ENCODE data around the gene PADI3. TPM values are rescaled to one million over a fixed set of nuclear protein-coding genes. Genes with fewer than 3 reads are reported as not detected.

PADI3 gene
- total RNA-seq, 1 donor from 2014 or later, result not detected

DNA sequence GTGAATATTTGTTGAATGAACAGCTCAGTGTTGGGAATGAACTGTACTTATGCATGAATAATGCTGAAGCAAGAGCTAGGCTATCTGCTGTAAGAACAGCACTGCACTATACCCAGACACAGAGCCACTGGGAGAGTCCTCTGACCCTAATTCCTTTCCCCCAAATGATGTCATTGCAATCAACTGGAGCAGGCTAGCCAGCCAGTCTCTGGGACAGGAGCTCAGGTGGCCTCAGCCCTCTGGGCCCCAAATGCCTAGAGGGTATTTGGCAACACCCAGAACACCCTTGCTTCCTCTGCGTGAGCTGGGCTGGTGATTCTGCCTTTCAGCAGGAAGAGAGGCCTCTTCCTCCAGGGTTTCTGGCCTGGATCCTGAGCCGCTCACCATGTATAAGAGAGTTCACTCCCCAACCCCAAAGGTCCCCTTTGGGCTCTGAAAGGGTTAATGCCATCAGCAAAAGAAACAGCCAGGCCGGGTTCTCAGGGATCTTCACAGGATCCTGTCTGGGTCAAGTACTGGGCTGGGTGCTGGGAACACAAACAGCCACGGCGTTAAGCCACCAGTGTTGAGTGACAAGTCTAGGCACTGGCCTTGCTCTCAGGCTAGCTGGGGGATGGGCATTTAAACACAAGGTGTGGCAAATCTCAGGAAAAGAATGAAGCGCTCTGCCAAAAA lies 55.4 kb downstream of the PADI3 start:
- no peak overlapping the region for H3K4me3 Mint-ChIP-seq (ENCODE audit: unreplicated experiment)
- no peak for DNase-seq (ENCODE audit: low spot score)

DNA sequence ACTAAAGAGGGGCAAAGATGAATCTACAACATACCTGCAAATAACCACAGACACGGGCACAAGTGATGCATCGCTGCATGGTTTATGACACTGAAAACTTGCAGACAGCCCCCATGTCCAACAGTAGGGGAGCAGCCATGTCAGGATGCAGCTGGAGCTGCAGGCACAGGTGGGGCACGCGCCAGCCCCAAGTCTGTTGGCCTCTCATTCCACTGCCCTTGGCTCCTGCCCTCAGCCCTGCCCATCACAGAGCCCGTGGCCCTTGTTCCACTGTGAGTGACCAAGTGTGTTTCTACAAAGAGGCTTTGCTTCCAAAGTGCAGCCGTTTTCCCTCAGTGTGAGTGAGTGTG lies 55.9 kb downstream of the PADI3 start:
- Mint-ChIP-seq H3K9me3 (ENCODE audit: low read depth) (peaks cover 13% of the 10 kb centered on the region), H3K4me3 (ENCODE audit: unreplicated experiment) (no peak overlapping the region), H3K4me1 (ENCODE audit: low read depth) (peaks cover 16% of the 10 kb centered on the region), H3K36me3 (ENCODE audit: low read depth) (peaks cover 8% of the 10 kb centered on the region), H3K27ac (ENCODE audit: unreplicated experiment) (no peak overlapping the region), H3K27me3 (ENCODE audit: low read depth) (no peaks in the 10 kb centered on the region)
- TF ChIP-seq, protein P1, sequence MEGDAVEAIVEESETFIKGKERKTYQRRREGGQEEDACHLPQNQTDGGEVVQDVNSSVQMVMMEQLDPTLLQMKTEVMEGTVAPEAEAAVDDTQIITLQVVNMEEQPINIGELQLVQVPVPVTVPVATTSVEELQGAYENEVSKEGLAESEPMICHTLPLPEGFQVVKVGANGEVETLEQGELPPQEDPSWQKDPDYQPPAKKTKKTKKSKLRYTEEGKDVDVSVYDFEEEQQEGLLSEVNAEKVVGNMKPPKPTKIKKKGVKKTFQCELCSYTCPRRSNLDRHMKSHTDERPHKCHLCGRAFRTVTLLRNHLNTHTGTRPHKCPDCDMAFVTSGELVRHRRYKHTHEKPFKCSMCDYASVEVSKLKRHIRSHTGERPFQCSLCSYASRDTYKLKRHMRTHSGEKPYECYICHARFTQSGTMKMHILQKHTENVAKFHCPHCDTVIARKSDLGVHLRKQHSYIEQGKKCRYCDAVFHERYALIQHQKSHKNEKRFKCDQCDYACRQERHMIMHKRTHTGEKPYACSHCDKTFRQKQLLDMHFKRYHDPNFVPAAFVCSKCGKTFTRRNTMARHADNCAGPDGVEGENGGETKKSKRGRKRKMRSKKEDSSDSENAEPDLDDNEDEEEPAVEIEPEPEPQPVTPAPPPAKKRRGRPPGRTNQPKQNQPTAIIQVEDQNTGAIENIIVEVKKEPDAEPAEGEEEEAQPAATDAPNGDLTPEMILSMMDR (IDR thresholded peaks at IDR 0.05), result no peak
- DNase-seq (ENCODE audit: low spot score), result no peak

More for the DNA sequence above, 55.4 kb downstream of the PADI3 start:
- H3K36me3 Mint-ChIP-seq (ENCODE audit: low read depth), result peaks cover 10% of the 10 kb centered on the region
- no peak overlapping the region for H3K27ac Mint-ChIP-seq (ENCODE audit: unreplicated experiment)
- H3K4me1 Mint-ChIP-seq (ENCODE audit: low read depth), result peaks cover 13% of the 10 kb centered on the region
- H3K9me3 Mint-ChIP-seq (ENCODE audit: low read depth), result peaks cover 16% of the 10 kb centered on the region
- TF ChIP-seq, protein P1 (IDR thresholded peaks at IDR 0.05), result no peak
- peaks cover 2% of the 10 kb centered on the region for H3K27me3 Mint-ChIP-seq (ENCODE audit: low read depth)

DNA sequence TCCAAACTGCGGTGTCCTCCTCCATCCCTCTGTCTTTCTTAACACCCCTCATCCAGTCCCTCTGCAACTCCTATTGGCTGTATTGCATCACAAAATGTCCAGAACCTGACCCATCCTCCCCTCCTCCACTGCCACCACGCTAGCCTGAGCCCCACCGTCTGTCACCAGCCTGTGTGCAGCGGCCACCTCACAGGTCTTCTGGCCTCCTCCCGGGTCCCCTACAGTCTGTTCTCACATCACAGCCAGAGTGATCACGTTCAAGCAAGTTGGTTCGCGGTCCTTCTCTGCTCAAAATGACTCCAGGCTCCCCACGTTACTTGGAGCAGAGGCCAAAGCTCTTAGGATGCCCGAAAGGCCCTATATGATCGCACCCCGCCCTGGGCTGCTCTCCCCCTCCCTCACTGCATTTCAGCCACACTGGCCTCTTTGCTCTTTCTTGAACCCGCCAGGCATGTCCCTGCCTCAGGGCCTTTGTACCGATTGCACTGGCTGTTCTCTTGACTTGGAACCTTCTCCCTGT lies 56.7 kb downstream of the PADI3 start:
- H3K27me3 Mint-ChIP-seq (ENCODE audit: low read depth), result no peaks in the 10 kb centered on the region
- H3K4me3 Mint-ChIP-seq (ENCODE audit: unreplicated experiment), result no peak overlapping the region
- peaks cover 16% of the 10 kb centered on the region for H3K4me1 Mint-ChIP-seq (ENCODE audit: low read depth)
- no peak for DNase-seq (ENCODE audit: low spot score)
- peaks cover 13% of the 10 kb centered on the region for H3K9me3 Mint-ChIP-seq (ENCODE audit: low read depth)
- no peak overlapping the region for H3K27ac Mint-ChIP-seq (ENCODE audit: unreplicated experiment)
- TF ChIP-seq, protein P1 (IDR thresholded peaks at IDR 0.05), result no peak
- H3K36me3 Mint-ChIP-seq (ENCODE audit: low read depth), result peaks cover 8% of the 10 kb centered on the region

DNA sequence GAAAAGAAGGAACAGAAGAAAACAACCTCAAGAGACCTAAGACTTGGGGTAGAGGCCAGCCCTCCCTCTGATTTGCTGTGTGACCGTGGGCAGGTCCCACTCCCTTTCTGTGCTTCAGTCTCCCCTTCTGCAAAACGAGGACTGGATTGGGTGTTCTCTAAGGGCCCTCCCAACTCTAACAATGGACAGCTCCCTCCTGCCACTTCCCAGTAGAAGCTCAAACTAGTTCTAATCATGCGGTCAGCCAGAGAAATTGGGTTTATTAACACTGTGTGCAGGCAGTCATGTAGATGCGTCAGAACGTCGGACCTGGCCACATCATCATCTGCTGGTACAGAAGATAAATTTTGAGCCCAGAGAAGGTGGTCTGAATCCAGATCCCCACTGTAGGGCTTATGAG lies 57.5 kb downstream of the PADI3 start:
- no peaks in the 10 kb centered on the region for H3K27me3 Mint-ChIP-seq (ENCODE audit: low read depth)
- H3K4me3 Mint-ChIP-seq (ENCODE audit: unreplicated experiment), result no peak overlapping the region
- DNase-seq (ENCODE audit: low spot score), result no peak
- peaks cover 8% of the 10 kb centered on the region for H3K36me3 Mint-ChIP-seq (ENCODE audit: low read depth)
- peaks cover 16% of the 10 kb centered on the region for H3K4me1 Mint-ChIP-seq (ENCODE audit: low read depth)
- H3K27ac Mint-ChIP-seq (ENCODE audit: unreplicated experiment), result no peak overlapping the region
- TF ChIP-seq, protein P1 (IDR thresholded peaks at IDR 0.05), result no peak
- H3K9me3 Mint-ChIP-seq (ENCODE audit: low read depth), result peaks cover 13% of the 10 kb centered on the region

DNA sequence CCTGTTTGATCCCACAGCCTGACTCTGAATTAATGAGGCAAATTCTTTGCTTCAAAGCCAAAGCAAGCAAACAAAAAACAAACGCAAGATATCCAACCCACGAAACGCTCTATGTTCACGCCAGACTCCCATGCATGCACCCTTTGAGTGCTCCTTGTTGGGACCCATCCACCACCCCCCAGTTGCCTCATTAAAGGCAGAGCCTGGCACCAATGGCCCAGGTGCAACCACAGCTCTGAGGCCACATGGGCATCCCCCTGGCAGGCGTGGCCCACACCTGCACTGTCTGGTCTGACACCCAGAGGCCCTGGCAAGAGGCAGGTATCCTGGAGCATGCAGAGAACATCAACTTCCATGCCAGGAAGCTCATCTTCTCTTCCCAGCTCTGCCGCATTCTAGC lies 58.0 kb downstream of the PADI3 start:
- no peak overlapping the region for H3K4me3 Mint-ChIP-seq (ENCODE audit: unreplicated experiment)
- H3K4me1 Mint-ChIP-seq (ENCODE audit: low read depth), result peaks cover 16% of the 10 kb centered on the region
- peaks cover 5% of the 10 kb centered on the region for H3K36me3 Mint-ChIP-seq (ENCODE audit: low read depth)
- DNase-seq (ENCODE audit: low spot score), result no peak
- TF ChIP-seq, protein P1 (IDR thresholded peaks at IDR 0.05), result no peak
- peaks cover 10% of the 10 kb centered on the region for H3K9me3 Mint-ChIP-seq (ENCODE audit: low read depth)
- no peak overlapping the region for H3K27ac Mint-ChIP-seq (ENCODE audit: unreplicated experiment)
- H3K27me3 Mint-ChIP-seq (ENCODE audit: low read depth), result no peaks in the 10 kb centered on the region

Measured in chondrocyte (in vitro differentiated cells).